NB4 (cell line): ENCODE measurements around the gene FGD2.

ENCODE experiments used
- POLR2A ChIP-seq: IDR thresholded peaks from 2 replicates; pipeline ENCODE4 v1.6.1; 2011; ENCODE audit warnings: mild to moderate bottlenecking; ENCODE audit not compliant: insufficient read length; ENCODE audit errors: extremely low read depth
- TF ChIP-seq, protein P1 (sequence below): IDR thresholded peaks from one replicate; pipeline ENCODE4 v1.5.1; 2012; ENCODE audit warnings: low read depth, low read length

DNA sequence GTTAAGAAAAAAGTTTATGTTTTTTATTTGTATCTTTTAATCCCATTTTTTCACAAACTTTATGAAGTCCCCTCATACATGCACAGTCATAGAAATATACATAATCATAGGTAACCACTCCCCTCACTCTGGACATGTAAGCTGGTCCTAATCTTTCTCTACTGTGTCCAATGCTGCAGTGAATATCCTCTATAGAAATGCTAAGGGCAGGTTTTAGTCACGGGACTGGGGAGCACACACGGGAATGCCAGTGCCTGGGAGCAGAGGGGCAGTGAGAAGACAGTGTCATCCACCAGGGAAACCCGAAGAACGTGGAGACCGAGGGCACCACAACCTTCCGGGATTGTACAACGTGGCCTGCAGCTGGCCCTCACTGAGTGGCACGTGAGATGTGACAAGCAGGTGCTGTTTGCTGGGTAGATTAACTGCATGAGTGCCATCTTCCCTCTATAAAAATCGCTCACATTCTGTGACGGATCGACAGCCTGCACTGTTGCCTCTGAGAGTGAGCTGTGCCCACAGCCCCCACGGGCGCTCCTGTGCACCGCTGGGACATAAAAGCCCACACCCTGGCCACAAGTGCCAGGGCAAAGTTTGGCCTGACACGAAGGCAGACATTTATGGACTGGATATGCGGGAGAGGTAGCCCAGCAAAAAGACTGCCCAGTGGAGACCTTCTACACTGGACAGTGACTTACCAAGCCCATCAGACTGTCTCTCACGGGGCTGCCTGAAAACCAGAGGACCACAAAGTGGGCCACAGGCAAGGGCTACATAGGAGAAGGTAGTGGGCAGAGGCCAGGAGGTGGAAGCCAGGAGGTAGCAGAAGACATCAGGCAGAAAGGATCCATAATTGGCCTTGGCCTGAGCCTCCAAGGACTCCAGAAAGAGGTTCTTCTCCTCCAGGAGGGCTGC is 63.2 kb downstream of the FGD2 start:
- TF ChIP-seq, protein P1, sequence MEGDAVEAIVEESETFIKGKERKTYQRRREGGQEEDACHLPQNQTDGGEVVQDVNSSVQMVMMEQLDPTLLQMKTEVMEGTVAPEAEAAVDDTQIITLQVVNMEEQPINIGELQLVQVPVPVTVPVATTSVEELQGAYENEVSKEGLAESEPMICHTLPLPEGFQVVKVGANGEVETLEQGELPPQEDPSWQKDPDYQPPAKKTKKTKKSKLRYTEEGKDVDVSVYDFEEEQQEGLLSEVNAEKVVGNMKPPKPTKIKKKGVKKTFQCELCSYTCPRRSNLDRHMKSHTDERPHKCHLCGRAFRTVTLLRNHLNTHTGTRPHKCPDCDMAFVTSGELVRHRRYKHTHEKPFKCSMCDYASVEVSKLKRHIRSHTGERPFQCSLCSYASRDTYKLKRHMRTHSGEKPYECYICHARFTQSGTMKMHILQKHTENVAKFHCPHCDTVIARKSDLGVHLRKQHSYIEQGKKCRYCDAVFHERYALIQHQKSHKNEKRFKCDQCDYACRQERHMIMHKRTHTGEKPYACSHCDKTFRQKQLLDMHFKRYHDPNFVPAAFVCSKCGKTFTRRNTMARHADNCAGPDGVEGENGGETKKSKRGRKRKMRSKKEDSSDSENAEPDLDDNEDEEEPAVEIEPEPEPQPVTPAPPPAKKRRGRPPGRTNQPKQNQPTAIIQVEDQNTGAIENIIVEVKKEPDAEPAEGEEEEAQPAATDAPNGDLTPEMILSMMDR = no peak
- no peak for TF ChIP-seq POLR2A
